HL-60 (cell line): ENCODE measurements around the gene CTIF.

Experiments
- POLR2AphosphoS5 ChIP-seq: IDR thresholded peaks from 2 replicates; pipeline ENCODE4 v1.6.1; 2012; ENCODE audit warnings: low read depth
- TF ChIP-seq, protein P1 (sequence below): IDR thresholded peaks from one replicate; pipeline ENCODE4 v1.5.1; 2011; ENCODE audit warnings: low read length, control low read depth, inconsistent platforms; ENCODE audit not compliant: insufficient read depth

GRCh38 chr18:48555465-48555995, 16.7 kb downstream of the CTIF start:
- TF ChIP-seq, protein P1, sequence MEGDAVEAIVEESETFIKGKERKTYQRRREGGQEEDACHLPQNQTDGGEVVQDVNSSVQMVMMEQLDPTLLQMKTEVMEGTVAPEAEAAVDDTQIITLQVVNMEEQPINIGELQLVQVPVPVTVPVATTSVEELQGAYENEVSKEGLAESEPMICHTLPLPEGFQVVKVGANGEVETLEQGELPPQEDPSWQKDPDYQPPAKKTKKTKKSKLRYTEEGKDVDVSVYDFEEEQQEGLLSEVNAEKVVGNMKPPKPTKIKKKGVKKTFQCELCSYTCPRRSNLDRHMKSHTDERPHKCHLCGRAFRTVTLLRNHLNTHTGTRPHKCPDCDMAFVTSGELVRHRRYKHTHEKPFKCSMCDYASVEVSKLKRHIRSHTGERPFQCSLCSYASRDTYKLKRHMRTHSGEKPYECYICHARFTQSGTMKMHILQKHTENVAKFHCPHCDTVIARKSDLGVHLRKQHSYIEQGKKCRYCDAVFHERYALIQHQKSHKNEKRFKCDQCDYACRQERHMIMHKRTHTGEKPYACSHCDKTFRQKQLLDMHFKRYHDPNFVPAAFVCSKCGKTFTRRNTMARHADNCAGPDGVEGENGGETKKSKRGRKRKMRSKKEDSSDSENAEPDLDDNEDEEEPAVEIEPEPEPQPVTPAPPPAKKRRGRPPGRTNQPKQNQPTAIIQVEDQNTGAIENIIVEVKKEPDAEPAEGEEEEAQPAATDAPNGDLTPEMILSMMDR = no peak
- no peak for TF ChIP-seq POLR2AphosphoS5
